OCI-LY3 (cell line): ENCODE results near the gene KLHL40.

Source experiments
- H2AFZ ChIP-seq: fragments of 200-600, 300-600 bp; shearing (Covaris generic); 2 replicates; pipeline ENCODE4 v1.6.0; 2014; ENCODE audit warnings: antibody characterized with exemption, low read depth, low read length
- H3K27ac ChIP-seq: fragments of 200-600, 300-600 bp; sonication (generic); 2 replicates; pipeline ENCODE4 v1.5.1; 2014; ENCODE audit warnings: mild to moderate bottlenecking, low read length, moderate library complexity, mixed read lengths
- H3K27me3 ChIP-seq: fragments of 200-600, 300-600 bp; sonication (generic); 2 replicates; pipeline ENCODE4 v1.6.1; 2014; ENCODE audit warnings: low read depth, low read length, mixed read lengths
- H3K36me3 ChIP-seq: fragments of 200-600, 300-600 bp; sonication (generic); replicated peaks from 2 replicates; pipeline ENCODE3; 2014; ENCODE audit warnings: low read depth, low read length, mixed read lengths
- H3K4me1 ChIP-seq: fragments of 300-600, 200-600 bp; sonication (generic); 2 replicates; pipeline ENCODE4 v1.6.1; 2014; ENCODE audit warnings: low read length, mixed read lengths
- H3K4me2 ChIP-seq: fragments of 200-600, 300-600 bp; sonication (generic); 2 replicates; pipeline ENCODE4 v1.6.1; 2014; ENCODE audit warnings: low read length, mixed read lengths
- H3K4me3 ChIP-seq: fragments of 300-600, 200-600 bp; sonication (generic); 2 replicates; pipeline ENCODE4 v1.5.1; 2014; ENCODE audit warnings: antibody characterized with exemption, mild to moderate bottlenecking, low read length, moderate library complexity
- H3K79me2 ChIP-seq: fragments of 300-600, 200-600 bp; shearing (Covaris generic); 2 replicates; pipeline ENCODE4 v1.6.1; 2014; ENCODE audit warnings: mild to moderate bottlenecking, low read length, mixed read lengths
- H3K9ac ChIP-seq: fragments of 300-600, 200-600 bp; shearing (Covaris generic); 2 replicates; pipeline ENCODE4 v1.6.0; 2014; ENCODE audit warnings: mild to moderate bottlenecking, low read length, moderate library complexity
- H3K9me3 ChIP-seq: fragments of 200-600, 300-600 bp; shearing (Covaris generic); 2 replicates; pipeline ENCODE4 v1.6.1; 2014; ENCODE audit warnings: low read length, mixed read lengths; ENCODE audit not compliant: insufficient read depth
- H4K20me1 ChIP-seq: fragments of 200-600, 300-600 bp; sonication (generic); 2 replicates; pipeline ENCODE4 v1.6.1; 2016; ENCODE audit warnings: low read length, mixed read lengths; ENCODE audit not compliant: insufficient read depth
- EZH2phosphoT487 ChIP-seq: fragments of 200-600 bp; shearing (Covaris generic); IDR thresholded peaks from 2 replicates; pipeline ENCODE4 v1.6.1; 2018; ENCODE audit warnings: antibody characterized with exemption, mixed run types, low read depth
- TF ChIP-seq, protein P1 (sequence below): fragments of 200-600, 300-600 bp; sonication (generic); IDR thresholded peaks from 2 replicates; pipeline ENCODE4 v1.5.1; 2014; ENCODE audit warnings: antibody characterized with exemption, low read length, low read depth

KLHL40 gene

DNA sequence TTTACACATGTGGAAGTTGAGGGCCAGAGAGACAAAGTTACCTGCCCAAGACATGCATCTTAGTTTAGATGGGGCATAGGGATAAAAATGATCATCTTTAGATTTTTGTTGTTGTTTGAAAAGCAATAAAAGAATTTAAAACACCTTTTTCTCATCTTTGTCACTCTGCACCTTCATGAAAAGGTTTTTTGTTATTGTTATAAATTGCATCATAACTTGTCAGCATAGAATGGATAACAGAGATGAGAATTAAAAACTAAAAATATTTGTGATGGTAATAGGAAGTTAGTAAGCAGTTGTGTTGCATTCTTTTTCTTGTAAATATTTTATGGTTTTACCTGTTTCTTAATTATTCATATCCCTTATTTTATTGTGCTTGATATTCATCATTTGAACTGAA lies 45.2 kb upstream of the KLHL40 start:
- Histone ChIP-seq H3K9me3 (no peaks in the 10 kb centered on the region), H2AFZ (no peak overlapping the region), H3K9ac (no peak overlapping the region), H3K27me3 (no peaks in the 10 kb centered on the region), H3K27ac (no peak overlapping the region), H4K20me1 (peaks cover 32% of the 10 kb centered on the region), H3K79me2 (peaks cover 7% of the 10 kb centered on the region), H3K36me3 (peaks cover 70% of the 10 kb centered on the region), H3K4me2 (no peak overlapping the region), H3K4me1 (peaks cover 26% of the 10 kb centered on the region), H3K4me3 (no peak overlapping the region)
- TF ChIP-seq EZH2phosphoT487, result no peak
- TF ChIP-seq, protein P1, sequence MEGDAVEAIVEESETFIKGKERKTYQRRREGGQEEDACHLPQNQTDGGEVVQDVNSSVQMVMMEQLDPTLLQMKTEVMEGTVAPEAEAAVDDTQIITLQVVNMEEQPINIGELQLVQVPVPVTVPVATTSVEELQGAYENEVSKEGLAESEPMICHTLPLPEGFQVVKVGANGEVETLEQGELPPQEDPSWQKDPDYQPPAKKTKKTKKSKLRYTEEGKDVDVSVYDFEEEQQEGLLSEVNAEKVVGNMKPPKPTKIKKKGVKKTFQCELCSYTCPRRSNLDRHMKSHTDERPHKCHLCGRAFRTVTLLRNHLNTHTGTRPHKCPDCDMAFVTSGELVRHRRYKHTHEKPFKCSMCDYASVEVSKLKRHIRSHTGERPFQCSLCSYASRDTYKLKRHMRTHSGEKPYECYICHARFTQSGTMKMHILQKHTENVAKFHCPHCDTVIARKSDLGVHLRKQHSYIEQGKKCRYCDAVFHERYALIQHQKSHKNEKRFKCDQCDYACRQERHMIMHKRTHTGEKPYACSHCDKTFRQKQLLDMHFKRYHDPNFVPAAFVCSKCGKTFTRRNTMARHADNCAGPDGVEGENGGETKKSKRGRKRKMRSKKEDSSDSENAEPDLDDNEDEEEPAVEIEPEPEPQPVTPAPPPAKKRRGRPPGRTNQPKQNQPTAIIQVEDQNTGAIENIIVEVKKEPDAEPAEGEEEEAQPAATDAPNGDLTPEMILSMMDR, result no peak

DNA sequence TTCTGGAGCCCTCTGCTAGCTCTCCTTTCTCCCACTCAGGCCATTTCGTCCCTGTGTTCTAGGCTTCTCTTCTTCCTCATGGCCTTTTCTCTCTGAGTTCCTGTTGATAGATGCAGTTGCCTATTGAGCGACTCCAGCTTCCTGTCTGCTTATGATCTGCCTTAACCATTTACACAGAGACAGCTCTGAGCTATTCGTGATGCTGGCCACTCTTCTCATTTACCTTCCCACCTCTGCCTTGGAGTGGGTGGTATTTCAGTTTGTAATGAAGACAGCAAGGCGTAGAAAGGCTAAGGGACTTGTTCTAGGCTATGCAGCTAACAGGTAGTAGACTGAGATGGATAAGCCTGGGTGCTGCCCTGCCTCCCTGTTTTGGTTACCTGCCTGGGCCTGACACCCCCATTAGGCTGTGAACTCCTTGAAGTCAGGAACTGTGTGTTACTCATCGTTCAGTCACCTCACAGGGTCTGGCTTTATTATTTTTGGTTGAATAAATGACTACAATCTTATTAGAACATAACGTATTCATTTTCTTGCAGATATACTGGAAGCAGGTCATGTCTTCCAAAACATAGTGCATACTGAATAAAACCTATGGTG lies 44.5 kb upstream of the KLHL40 start:
- Histone ChIP-seq H3K4me2 (no peak overlapping the region), H3K27me3 (no peaks in the 10 kb centered on the region), H3K79me2 (peaks cover 7% of the 10 kb centered on the region), H3K27ac (no peak overlapping the region), H3K9me3 (no peaks in the 10 kb centered on the region), H3K9ac (no peak overlapping the region), H3K36me3 (peaks cover 74% of the 10 kb centered on the region), H2AFZ (no peak overlapping the region), H4K20me1 (peaks cover 30% of the 10 kb centered on the region), H3K4me3 (no peak overlapping the region), H3K4me1 (peaks cover 23% of the 10 kb centered on the region)
- no peak for TF ChIP-seq EZH2phosphoT487
- TF ChIP-seq, protein P1, result no peak

DNA sequence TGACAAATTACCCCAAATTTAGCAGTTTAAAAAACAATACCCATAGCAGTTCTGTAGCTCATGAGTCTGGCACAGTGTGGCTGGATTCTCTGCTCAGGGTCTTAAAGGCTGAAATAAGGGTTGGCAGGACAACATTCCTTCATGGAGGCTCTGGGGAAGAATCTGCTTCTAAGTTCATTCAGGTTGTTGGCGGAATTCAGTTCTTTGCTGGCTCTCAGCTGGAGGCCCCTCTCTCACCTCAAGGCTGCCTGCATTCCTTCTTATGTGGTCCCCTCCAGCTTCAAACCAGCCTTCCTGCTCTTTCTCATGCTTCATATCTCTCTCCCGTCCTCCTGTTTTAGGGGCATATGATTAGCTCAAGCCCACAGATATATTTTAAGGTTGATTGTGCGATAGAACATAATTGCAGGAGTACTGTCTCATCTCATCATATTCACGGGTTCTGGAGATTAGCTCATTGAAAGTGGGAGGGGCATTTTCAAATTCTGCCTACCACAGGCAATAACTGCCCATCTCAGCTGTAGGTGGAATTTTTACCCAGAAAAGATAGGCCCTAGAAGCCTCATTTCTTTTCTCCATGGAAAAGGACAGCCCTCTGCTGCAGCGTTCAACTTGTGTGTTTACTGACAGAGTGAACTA lies 37.4 kb upstream of the KLHL40 start:
- H3K9me3 ChIP-seq, result no peaks in the 10 kb centered on the region
- no peaks in the 10 kb centered on the region for H3K79me2 ChIP-seq
- no peak overlapping the region for H3K4me3 ChIP-seq
- no peak overlapping the region for H3K4me2 ChIP-seq
- H3K36me3 ChIP-seq, result peaks cover 41% of the 10 kb centered on the region
- TF ChIP-seq EZH2phosphoT487, result no peak
- TF ChIP-seq, protein P1, result no peak
- H3K27ac ChIP-seq, result no peak overlapping the region
- peaks cover 9% of the 10 kb centered on the region for H3K4me1 ChIP-seq
- H3K27me3 ChIP-seq, result no peaks in the 10 kb centered on the region
- no peak overlapping the region for H2AFZ ChIP-seq
- no peak overlapping the region for H3K9ac ChIP-seq
- H4K20me1 ChIP-seq, result no peaks in the 10 kb centered on the region

DNA sequence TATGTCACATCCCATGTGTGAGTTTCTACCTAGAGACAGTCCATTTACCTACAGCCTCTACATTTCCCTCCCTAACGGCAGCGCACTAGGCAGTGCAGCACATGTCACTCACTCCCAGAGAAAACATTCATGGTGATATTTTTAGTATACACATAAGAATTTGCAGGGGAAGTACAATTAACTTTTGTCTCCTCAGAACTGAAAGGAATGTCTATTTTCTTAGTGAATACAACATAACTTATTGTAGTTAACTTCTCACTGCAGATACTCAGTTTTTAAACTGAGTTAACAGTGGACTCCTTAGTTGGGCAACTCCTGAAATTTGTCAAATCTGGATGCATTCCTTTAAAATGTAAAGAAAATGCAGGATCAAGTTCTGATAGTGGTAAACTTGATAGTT lies 36.3 kb upstream of the KLHL40 start:
- Histone ChIP-seq H4K20me1 (no peaks in the 10 kb centered on the region), H3K79me2 (no peaks in the 10 kb centered on the region), H3K4me3 (no peak overlapping the region), H3K27me3 (no peaks in the 10 kb centered on the region), H2AFZ (no peak overlapping the region), H3K9ac (no peak overlapping the region), H3K27ac (no peak overlapping the region), H3K9me3 (no peaks in the 10 kb centered on the region), H3K4me1 (peaks cover 18% of the 10 kb centered on the region), H3K36me3 (peaks cover 31% of the 10 kb centered on the region), H3K4me2 (no peak overlapping the region)
- TF ChIP-seq, protein P1, result no peak
- TF ChIP-seq EZH2phosphoT487, result no peak
